ENCODE measurements around the gene NXNL1. TPM values are rescaled to one million over a fixed set of nuclear protein-coding genes. Genes with fewer than 3 reads are reported as not detected.
A peak's percentile ranks its signal among the peaks of the same experiment; 100 is the strongest.

Gene NXNL1
- total and polyA plus RNA-seq, 11 donors: 0.32 to 1.1 (median 0.60) TPM; not detected in 6

DNA sequence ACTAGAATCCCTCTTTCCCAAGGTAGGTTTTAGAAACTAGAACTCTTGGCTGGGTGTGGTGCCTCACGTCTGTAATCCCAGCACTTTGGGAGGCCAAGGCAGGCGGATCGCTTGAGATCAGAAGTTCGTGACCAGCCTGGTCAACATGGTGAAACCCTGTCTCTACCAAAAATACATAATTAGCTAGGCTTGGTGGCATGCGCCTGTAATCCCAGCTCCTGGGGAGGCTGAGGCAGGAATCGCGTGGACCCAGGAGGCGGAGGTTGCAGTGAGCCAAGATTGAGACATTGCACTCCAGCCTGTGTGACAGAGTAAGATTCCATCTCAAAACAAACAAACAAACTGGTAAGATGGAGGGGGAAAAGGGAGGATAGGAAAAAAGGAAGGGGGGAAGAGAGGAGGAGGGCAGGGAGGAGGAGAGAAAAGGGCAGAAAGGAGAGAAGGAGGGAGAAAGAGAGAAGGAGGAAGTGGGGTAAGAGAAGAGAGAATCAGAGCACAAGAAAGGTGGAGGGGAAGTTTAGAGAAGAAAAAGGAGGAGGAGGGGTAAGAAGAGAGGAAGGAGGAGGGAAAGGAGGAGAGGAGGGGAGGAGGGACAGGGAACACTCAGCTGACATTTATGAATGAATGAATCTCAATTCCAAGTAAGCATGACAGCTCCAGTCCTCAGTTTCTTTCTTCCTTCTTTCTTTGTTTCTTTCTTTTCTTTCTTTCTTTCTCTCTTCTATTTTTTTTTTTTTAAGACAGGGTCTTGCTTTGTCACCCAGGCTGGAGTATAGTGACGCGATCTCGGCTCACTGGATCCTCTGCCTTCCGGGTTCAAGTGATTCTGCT is 7.0 kb upstream of the NXNL1 start:
- no peak for ATAC-seq

DNA sequence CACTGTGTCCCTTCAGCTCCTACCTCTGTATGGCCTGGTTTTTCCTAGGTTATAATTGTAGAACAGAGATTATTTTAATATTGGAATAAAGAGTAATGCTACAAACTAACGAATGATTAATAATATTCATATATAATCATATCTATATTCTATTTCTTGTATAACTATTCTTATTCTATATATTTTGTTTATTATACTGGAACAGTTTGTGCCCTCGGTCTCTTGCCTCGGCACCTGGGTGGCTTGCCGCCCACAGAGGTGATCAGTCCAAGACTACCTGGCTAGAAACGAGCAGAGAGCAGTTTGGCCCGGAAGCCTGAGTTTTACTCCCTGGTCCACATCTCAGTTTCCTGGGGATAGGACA is 5.7 kb upstream of the NXNL1 start:
- TF ChIP-seq, protein P1, sequence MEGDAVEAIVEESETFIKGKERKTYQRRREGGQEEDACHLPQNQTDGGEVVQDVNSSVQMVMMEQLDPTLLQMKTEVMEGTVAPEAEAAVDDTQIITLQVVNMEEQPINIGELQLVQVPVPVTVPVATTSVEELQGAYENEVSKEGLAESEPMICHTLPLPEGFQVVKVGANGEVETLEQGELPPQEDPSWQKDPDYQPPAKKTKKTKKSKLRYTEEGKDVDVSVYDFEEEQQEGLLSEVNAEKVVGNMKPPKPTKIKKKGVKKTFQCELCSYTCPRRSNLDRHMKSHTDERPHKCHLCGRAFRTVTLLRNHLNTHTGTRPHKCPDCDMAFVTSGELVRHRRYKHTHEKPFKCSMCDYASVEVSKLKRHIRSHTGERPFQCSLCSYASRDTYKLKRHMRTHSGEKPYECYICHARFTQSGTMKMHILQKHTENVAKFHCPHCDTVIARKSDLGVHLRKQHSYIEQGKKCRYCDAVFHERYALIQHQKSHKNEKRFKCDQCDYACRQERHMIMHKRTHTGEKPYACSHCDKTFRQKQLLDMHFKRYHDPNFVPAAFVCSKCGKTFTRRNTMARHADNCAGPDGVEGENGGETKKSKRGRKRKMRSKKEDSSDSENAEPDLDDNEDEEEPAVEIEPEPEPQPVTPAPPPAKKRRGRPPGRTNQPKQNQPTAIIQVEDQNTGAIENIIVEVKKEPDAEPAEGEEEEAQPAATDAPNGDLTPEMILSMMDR (IDR thresholded peaks at IDR 0.05): no peak
- TF ChIP-seq POLR2A (IDR thresholded peaks at IDR 0.05): no peak
- Histone ChIP-seq H3K27ac (peak overlapping the region in 9 of 12 donors; percentile 6 to 98 (median 91)), H3K27me3 (peaks cover 0 to 2% (median 0%) of the 10 kb centered on the region in 9 donors), H3K4me3 (no peak overlapping the region), H3K9me3 (no peaks in the 10 kb centered on the region), H3K4me1 (peaks cover 0 to 29% (median 11%) of the 10 kb centered on the region in 12 donors), H3K36me3 (no peaks in the 10 kb centered on the region)
- ATAC-seq (no peak), DNase-seq (peak in 1 of 5 donors; percentile 32)
- 35 to 41% (median 37%) methylated on average over 6 of the region's 6 CpGs for WGBS, 4 donors
- intact Hi-C loops (cut with DNase I): loop anchor here in 9 of 10 donors (1.0 to 10.0 kb wide), 9 partner anchors 14 to 122 kb away; partner anchors contain the start of genes CCDC194 (in 6 of the 9) and PGLS (in 2 of the 9)

More for the DNA sequence above, 7.0 kb upstream of the NXNL1 start:
- H3K9me3 ChIP-seq: no peaks in the 10 kb centered on the region
- peak overlapping the region; percentile 78 to 98 (median 95) for H3K27ac ChIP-seq
- no peaks in the 10 kb centered on the region for H3K27me3 ChIP-seq
- peak overlapping the region in 9 of 12 donors; percentile 75 to 97 (median 87) for H3K4me3 ChIP-seq
- no peak for TF ChIP-seq POLR2A (IDR thresholded peaks at IDR 0.05)
- TF ChIP-seq, protein P1 (IDR thresholded peaks at IDR 0.05): no peak
- H3K36me3 ChIP-seq: no peaks in the 10 kb centered on the region
- peaks cover 0 to 39% (median 13%) of the 10 kb centered on the region in 12 donors for H3K4me1 ChIP-seq
- intact Hi-C loops (cut with DNase I): loop anchor here in 9 of 10 donors (2.0 to 10.0 kb wide), 8 partner anchors 15 to 123 kb away; partner anchors contain the start of genes CCDC194 (in 6 of the 9) and PGLS (in 2 of the 9)
- DNase-seq: peak in 1 of 5 donors; percentile 30
- 57 to 67% (median 61%) methylated on average over 12 of the region's 12 CpGs for WGBS, 4 donors

DNA sequence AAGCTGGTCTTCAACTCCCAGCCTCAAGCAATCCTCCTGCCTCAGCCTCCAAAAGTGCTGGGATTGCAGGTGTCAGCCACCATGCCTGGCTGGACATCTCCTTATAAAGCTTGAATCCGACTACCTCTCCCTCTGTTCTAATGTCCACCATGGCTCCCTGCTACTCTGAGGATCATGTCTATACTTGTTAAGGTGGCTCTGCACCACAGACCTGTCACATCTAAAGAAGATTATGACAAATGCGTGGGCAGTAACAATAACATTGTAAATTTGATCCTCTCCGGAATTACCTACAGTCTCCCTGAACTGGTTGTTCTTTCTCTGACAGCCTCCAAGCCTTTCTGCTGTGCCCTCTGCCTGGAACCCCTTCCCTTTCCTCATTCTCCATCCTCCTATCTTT is 1.8 kb downstream of the NXNL1 start:
- Histone ChIP-seq H3K4me3 (no peak overlapping the region), H3K27ac (no peak overlapping the region), H3K4me1 (peaks cover 0 to 13% (median 0%) of the 10 kb centered on the region in 12 donors), H3K9me3 (no peaks in the 10 kb centered on the region), H3K27me3 (peaks cover 22 to 71% (median 39%) of the 10 kb centered on the region in 9 donors), H3K36me3 (no peaks in the 10 kb centered on the region)
- TF ChIP-seq POLR2A (IDR thresholded peaks at IDR 0.05): no peak
- TF ChIP-seq, protein P1 (IDR thresholded peaks at IDR 0.05): no peak
- 78 to 88% (median 82%) methylated on average over 3 of the region's 3 CpGs for WGBS, 4 donors
- DNase-seq: no peak
- intact Hi-C loops (cut with DNase I): loop anchor here in 6 of 10 donors (10.0 kb wide), 5 partner anchors 116 to 396 kb away; partner anchors contain the start of gene RPL18A (in 1 of the 6)
- ATAC-seq: no peak

DNA sequence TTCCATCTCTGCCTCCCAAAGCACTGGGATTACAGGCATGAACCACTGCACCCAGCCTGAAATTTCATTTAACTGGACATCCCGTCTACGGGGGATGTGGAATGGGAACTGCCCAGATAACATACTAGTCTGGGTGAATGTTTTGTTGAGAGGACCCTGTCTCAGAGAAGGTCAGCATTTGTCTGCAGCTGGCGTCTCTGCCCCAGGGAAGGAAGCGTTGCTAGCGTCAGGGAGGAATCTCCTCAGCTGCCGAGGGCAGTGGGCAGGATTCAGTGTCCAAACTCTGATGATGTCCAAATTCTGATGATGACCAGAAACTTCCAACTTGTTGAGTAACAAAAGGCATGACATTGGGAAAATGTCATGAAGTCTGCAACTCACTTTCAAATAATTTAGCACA is 3.1 kb downstream of the NXNL1 start:
- TF ChIP-seq, protein P1 (IDR thresholded peaks at IDR 0.05): no peak
- TF ChIP-seq POLR2A (IDR thresholded peaks at IDR 0.05): no peak

More for the DNA sequence above, 3.1 kb downstream of the NXNL1 start:
- H3K36me3 ChIP-seq: no peaks in the 10 kb centered on the region
- intact Hi-C loops (cut with DNase I): loop anchor here in 6 of 10 donors (10.0 kb wide), 5 partner anchors 117 to 397 kb away; partner anchors contain the start of gene RPL18A (in 1 of the 6)
- no peaks in the 10 kb centered on the region for H3K9me3 ChIP-seq
- DNase-seq (no peak), ATAC-seq (no peak)
- peaks cover 0 to 18% (median 0%) of the 10 kb centered on the region in 12 donors for H3K4me1 ChIP-seq
- no peak overlapping the region for H3K27ac ChIP-seq
- H3K4me3 ChIP-seq: no peak overlapping the region
- peaks cover 22 to 81% (median 43%) of the 10 kb centered on the region in 9 donors for H3K27me3 ChIP-seq
- WGBS, 4 donors: 26 to 39% (median 32%) methylated on average over 6 of the region's 6 CpGs

Measured in heart left ventricle (tissue), 16 donors.